Skeletal muscle satellite cell (primary cell): ENCODE measurements around the gene CKM.
"Not testable (repeated sequence)": the region's sequence is repeated elsewhere in the genome, so short reads cannot be mapped to it uniquely, and the experiment has no call there.

Source experiments
- H3K27me3 ChIP-seq: 2 replicates; pipeline ENCODE4 v1.7.0; 2013; ENCODE audit warnings: low read length; ENCODE audit not compliant: control insufficient read depth, insufficient read depth
- H3K36me3 ChIP-seq: 2 replicates; pipeline ENCODE4 v1.7.0; 2013; ENCODE audit warnings: mild to moderate bottlenecking, control low read depth, low read length; ENCODE audit not compliant: insufficient read depth
- H3K4me1 ChIP-seq: 2 replicates; pipeline ENCODE4 v1.7.0; 2013; ENCODE audit warnings: low read length; ENCODE audit not compliant: control insufficient read depth, insufficient read depth
- H3K4me2 ChIP-seq: 2 replicates; pipeline ENCODE4 v1.7.0; 2013; ENCODE audit warnings: mild to moderate bottlenecking, low read length
- H3K4me3 ChIP-seq: 2 replicates; pipeline ENCODE4 v1.7.0; 2013; ENCODE audit warnings: low read length
- H3K9ac ChIP-seq: 2 replicates; pipeline ENCODE4 v1.7.0; 2013; ENCODE audit warnings: mild to moderate bottlenecking, low read depth, low read length, moderate library complexity
- H3K9me3 ChIP-seq: replicated peaks from 2 replicates; pipeline ENCODE4 v1.7.0; 2013; ENCODE audit warnings: mild to moderate bottlenecking, control low read depth, low read length

CKM gene

GRCh38 chr19:45278087-45278486 lies 44.6 kb downstream of the CKM start:
- no peaks in the 10 kb centered on the region for H3K27me3 ChIP-seq
- no peak overlapping the region for H3K4me3 ChIP-seq
- no peak overlapping the region for H3K9ac ChIP-seq
- no peaks in the 10 kb centered on the region for H3K9me3 ChIP-seq
- peaks cover 47% of the 10 kb centered on the region for H3K36me3 ChIP-seq
- H3K4me2 ChIP-seq = no peak overlapping the region
- H3K4me1 ChIP-seq = no peaks in the 10 kb centered on the region

GRCh38 chr19:45276284-45276687 lies 46.4 kb downstream of the CKM start:
- H3K36me3 ChIP-seq = peaks cover 50% of the 10 kb centered on the region
- H3K4me2 ChIP-seq = no peak overlapping the region
- no peaks in the 10 kb centered on the region for H3K9me3 ChIP-seq
- no peak overlapping the region for H3K4me3 ChIP-seq
- no peaks in the 10 kb centered on the region for H3K4me1 ChIP-seq
- no peak overlapping the region for H3K9ac ChIP-seq
- no peaks in the 10 kb centered on the region for H3K27me3 ChIP-seq

GRCh38 chr19:45275370-45275971 lies 47.2 kb downstream of the CKM start:
- H3K27me3 ChIP-seq = no peaks in the 10 kb centered on the region
- H3K36me3 ChIP-seq = peaks cover 50% of the 10 kb centered on the region
- H3K4me1 ChIP-seq = no peaks in the 10 kb centered on the region
- H3K4me2 ChIP-seq = no peak overlapping the region
- H3K9me3 ChIP-seq = no peaks in the 10 kb centered on the region
- H3K4me3 ChIP-seq = no peak overlapping the region
- no peak overlapping the region for H3K9ac ChIP-seq

- no peak overlapping the region for H3K4me2 ChIP-seq
- peaks cover 36% of the 10 kb centered on the region for H3K36me3 ChIP-seq
- no peaks in the 10 kb centered on the region for H3K9me3 ChIP-seq
- no peak overlapping the region for H3K4me3 ChIP-seq
- no peaks in the 10 kb centered on the region for H3K27me3 ChIP-seq
- no peak overlapping the region for H3K9ac ChIP-seq
- H3K4me1 ChIP-seq = no peaks in the 10 kb centered on the region
These were observed 49.2 kb downstream of the CKM start for GRCh38 chr19:45273521-45273855.

DNA sequence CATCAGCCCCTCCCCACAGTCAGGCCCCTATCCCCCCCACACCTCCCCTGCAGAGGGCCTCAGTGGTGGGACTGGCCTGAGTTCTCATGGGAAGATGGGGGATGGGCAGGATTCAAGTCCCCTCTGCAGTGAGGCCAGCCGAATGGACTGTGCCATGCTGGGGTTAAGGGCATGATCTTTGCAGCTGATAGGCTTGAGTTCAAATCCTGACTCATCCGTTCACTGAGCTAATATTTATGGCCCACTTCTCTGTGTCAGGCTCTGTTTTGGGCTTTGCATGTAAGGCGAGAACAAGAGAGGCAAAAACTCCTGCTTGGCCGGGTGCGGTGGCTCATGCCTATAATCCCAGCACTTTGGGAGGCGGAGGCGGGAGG lies 51.0 kb downstream of the CKM start:
- H3K4me2 ChIP-seq = no peak overlapping the region
- H3K9ac ChIP-seq = no peak overlapping the region
- no peaks in the 10 kb centered on the region for H3K9me3 ChIP-seq
- no peak overlapping the region for H3K4me3 ChIP-seq
- H3K4me1 ChIP-seq = no peaks in the 10 kb centered on the region
- H3K36me3 ChIP-seq = peaks cover 30% of the 10 kb centered on the region
- no peaks in the 10 kb centered on the region for H3K27me3 ChIP-seq

DNA sequence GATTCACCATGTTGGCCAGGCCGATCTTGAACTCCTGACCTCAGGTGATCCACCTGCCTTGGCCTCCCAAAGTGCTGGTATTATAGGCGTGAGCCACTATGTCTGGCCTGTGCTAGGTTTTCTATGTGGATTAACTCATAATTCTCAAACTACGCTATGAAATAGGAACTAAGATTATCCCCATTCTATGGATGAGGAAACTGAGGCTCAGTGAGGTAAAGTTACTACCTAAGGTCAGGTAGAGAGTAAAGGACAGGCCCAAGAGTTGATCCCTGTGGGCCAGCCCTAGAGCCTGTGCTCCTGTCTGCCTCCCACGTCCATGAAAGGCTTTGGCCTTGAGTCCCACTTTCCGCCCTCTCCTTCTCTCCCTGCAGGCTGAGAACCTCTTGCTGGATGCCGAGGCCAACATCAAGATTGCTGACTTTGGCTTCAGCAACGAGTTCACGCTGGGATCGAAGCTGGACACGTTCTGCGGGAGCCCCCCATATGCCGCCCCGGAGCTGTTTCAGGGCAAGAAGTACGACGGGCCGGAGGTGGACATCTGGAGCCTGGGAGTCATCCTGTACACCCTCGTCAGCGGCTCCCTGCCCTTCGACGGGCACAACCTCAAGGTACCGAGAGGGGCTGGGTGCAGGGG lies 51.5 kb downstream of the CKM start:
- H3K4me3 ChIP-seq = no peak overlapping the region
- no peaks in the 10 kb centered on the region for H3K9me3 ChIP-seq
- H3K36me3 ChIP-seq = peaks cover 29% of the 10 kb centered on the region
- no peak overlapping the region for H3K4me2 ChIP-seq
- H3K4me1 ChIP-seq = no peaks in the 10 kb centered on the region
- no peaks in the 10 kb centered on the region for H3K27me3 ChIP-seq
- H3K9ac ChIP-seq = no peak overlapping the region

DNA sequence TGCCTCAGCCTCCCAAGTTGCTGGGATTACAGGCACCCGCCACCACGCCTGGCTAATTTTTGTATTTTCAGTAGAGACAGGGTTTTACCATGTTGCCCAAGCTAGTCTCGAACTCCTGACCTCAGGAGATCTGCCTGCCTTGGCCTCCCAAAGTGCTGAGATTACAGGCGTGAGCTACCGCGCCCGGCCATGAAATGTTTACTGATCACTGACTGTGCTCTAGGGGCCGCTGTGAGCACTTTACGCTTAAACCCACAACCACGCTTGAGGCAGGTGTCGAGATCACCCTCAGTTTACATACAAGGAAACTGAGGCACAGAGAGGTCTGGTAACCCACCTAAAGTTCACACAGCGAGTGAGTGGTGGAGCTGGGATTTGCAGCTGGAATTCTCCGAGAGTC lies 52.7 kb downstream of the CKM start:
- H3K4me1 ChIP-seq, H3K4me3 ChIP-seq, H3K9me3 ChIP-seq, H3K27me3 ChIP-seq, H3K9ac ChIP-seq, H3K4me2 ChIP-seq: not testable (repeated sequence)
- H3K36me3 ChIP-seq = peaks cover 24% of the 10 kb centered on the region

- Histone ChIP-seq H3K9ac (no peak overlapping the region), H3K9me3 (no peaks in the 10 kb centered on the region), H3K4me2 (no peak overlapping the region), H3K36me3 (peaks cover 15% of the 10 kb centered on the region), H3K4me3 (no peak overlapping the region), H3K4me1 (no peaks in the 10 kb centered on the region), H3K27me3 (no peaks in the 10 kb centered on the region)
These were observed 55.4 kb downstream of the CKM start for GRCh38 chr19:45267296-45267695.

GRCh38 chr19:45265375-45265774 lies 57.3 kb downstream of the CKM start:
- no peaks in the 10 kb centered on the region for H3K27me3 ChIP-seq
- no peaks in the 10 kb centered on the region for H3K4me1 ChIP-seq
- H3K9ac ChIP-seq = no peak overlapping the region
- no peaks in the 10 kb centered on the region for H3K9me3 ChIP-seq
- H3K4me2 ChIP-seq = no peak overlapping the region
- no peak overlapping the region for H3K4me3 ChIP-seq
- peaks cover 13% of the 10 kb centered on the region for H3K36me3 ChIP-seq

GRCh38 chr19:45264781-45265317 lies 57.8 kb downstream of the CKM start:
- H3K27me3 ChIP-seq = no peaks in the 10 kb centered on the region
- H3K36me3 ChIP-seq = peaks cover 13% of the 10 kb centered on the region
- no peaks in the 10 kb centered on the region for H3K4me1 ChIP-seq
- H3K9me3 ChIP-seq = no peaks in the 10 kb centered on the region
- no peak overlapping the region for H3K9ac ChIP-seq
- no peak overlapping the region for H3K4me2 ChIP-seq
- H3K4me3 ChIP-seq = no peak overlapping the region

DNA sequence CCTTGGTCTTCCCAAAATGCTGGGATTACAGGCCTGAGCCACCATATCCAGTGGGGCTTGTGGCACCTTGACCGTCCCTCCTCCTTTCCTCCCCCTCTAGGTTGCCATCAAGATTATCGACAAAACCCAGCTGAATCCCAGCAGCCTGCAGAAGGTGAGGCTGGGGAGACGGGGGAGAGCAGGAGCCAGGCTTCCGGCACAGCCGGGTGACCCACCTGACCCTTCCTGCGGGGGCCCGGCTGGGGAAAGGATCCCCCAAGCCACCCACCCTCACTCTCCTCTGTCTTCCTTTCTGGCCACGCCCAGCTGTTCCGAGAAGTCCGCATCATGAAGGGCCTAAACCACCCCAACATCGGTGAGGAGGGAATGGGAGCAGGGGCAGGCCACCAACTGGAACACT lies 59.7 kb downstream of the CKM start:
- H3K9ac ChIP-seq = no peak overlapping the region
- H3K4me1 ChIP-seq = no peaks in the 10 kb centered on the region
- H3K27me3 ChIP-seq = no peaks in the 10 kb centered on the region
- no peak overlapping the region for H3K4me3 ChIP-seq
- H3K9me3 ChIP-seq = no peaks in the 10 kb centered on the region
- H3K4me2 ChIP-seq = no peak overlapping the region
- H3K36me3 ChIP-seq = peaks cover 15% of the 10 kb centered on the region

DNA sequence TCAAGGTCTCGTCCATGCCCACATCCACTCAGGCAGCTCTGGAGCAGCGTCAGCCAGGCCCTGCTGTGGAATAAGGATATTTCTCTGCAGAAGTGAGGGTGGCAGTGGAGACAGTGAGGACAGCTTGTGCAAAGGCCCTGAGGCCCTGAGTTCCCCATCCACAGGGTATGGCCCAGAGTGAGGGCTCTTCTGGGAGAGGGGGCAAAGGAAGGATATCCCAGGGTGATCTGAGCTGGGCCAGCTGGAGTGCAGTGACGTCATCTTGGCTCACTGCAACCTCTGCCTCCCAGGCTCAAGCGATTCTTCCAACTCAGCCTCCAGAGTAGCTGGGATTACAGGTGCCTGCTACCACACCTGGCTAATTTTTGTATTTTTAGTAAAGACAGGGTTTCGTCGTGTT lies 60.1 kb downstream of the CKM start:
- H3K36me3 ChIP-seq = peaks cover 14% of the 10 kb centered on the region
- H3K4me2 ChIP-seq = no peak overlapping the region
- H3K9me3 ChIP-seq = no peaks in the 10 kb centered on the region
- H3K4me1 ChIP-seq = no peaks in the 10 kb centered on the region
- H3K9ac ChIP-seq = no peak overlapping the region
- no peak overlapping the region for H3K4me3 ChIP-seq
- no peaks in the 10 kb centered on the region for H3K27me3 ChIP-seq
